Thyroid gland (tissue), 4 donors: ENCODE data around the gene RAB30. TPM values are rescaled to one million over a fixed set of nuclear protein-coding genes. Genes with fewer than 3 reads are reported as not detected.
A peak's percentile ranks its signal among the peaks of the same experiment; 100 is the strongest.

Experiments used
- DNase-seq, 2 donors: peaks; one replicate each; pipeline ENCODE4 v3.0.0-alpha.2; 2019
- H3K27ac ChIP-seq, 3 donors: fragments of 200-600 bp; sonication (generic); 1 replicate in 2 of 3; 2 replicates in 1 of 3; pipeline ENCODE4 v1.5.1; 2016 to 2019; ENCODE audit warnings: mild to moderate bottlenecking in 1 of 3, moderate library complexity in 1 of 3
- H3K27me3 ChIP-seq: fragments of 200-600 bp; sonication (generic); one replicate; pipeline ENCODE4 v1.5.1; 2019
- H3K36me3 ChIP-seq, 2 donors: fragments of 200-600 bp; sonication (generic); one replicate each; pipeline ENCODE4 v1.5.1; 2016 to 2019
- H3K4me1 ChIP-seq, 2 donors: fragments of 200-600 bp; sonication (generic); one replicate each; pipeline ENCODE4 v1.5.1; 2017 to 2019
- H3K4me3 ChIP-seq, 3 donors: fragments of 200-600 bp; sonication (generic); replicated peaks in 1 of 3; 1 replicate in 2 of 3; 2 replicates in 1 of 3; pipeline ENCODE4 v1.5.1; 2016; ENCODE audit warnings: mild to moderate bottlenecking in 1 of 3
- H3K9me3 ChIP-seq: fragments of 200-600 bp; sonication (generic); one replicate; pipeline ENCODE4 v1.5.1; 2017
- POLR2A ChIP-seq, 2 donors: fragments of 450-650 bp; IDR thresholded peaks; one replicate each; pipeline ENCODE4 v1.6.1; 2017; ENCODE audit warnings: antibody characterized with exemption in 2 of 2, mild to moderate bottlenecking in 2 of 2, moderate library complexity in 1 of 2
- WGBS, 2 donors: methylation state at CpG; one replicate each; pipeline ENCODE4 v1.1.5; 2017; 5-methylcytosine and 5-hydroxymethylcytosine counted together
- intact Hi-C: fragments of 100-400 bp; cut with DNase I; formaldehyde crosslinking; loops from one replicate; pipeline ENCODE4 v1.15.1; 2023
- total RNA-seq, 4 donors: library from RNA; depleted of rRNA; stranded (reverse); fragments of >200 nt; gene quantifications; one replicate each; pipeline ENCODE4 v1.2.3, GENCODE V29; 2016
- TF ChIP-seq, protein P1 (sequence below), 6 experiments: fragments of 200-600 bp in 3 of 6; fragments of 450-650 bp in 3 of 6; sonication (generic) in 3 of 6; IDR thresholded peaks; one replicate each; pipeline ENCODE4 v1.5.1; 2016 to 2019; ENCODE audit warnings: antibody characterized with exemption in 6 of 6, mild to moderate bottlenecking in 2 of 6, inconsistent platforms in 1 of 6, moderate library complexity in 1 of 6

RAB30 gene
- total RNA-seq, 4 donors from 2014 or later, result 12.0 to 30.0 (median 22.8) TPM

- H3K4me1 ChIP-seq, result peaks cover 29 to 38% of the 10 kb centered on the region in 2 donors
- intact Hi-C loops, result loop anchor here (10.0 kb wide), 2 partner anchors 82 to 168 kb away; partner anchors contain the start of genes DDIAS, PCF11 and PRCP
- peak overlapping the region; percentile 71 to 93 (median 87) for H3K27ac ChIP-seq
- no peaks in the 10 kb centered on the region for H3K27me3 ChIP-seq
- DNase-seq, result no peak
- no peak for TF ChIP-seq POLR2A (IDR thresholded peaks at IDR 0.05)
- TF ChIP-seq, protein P1, sequence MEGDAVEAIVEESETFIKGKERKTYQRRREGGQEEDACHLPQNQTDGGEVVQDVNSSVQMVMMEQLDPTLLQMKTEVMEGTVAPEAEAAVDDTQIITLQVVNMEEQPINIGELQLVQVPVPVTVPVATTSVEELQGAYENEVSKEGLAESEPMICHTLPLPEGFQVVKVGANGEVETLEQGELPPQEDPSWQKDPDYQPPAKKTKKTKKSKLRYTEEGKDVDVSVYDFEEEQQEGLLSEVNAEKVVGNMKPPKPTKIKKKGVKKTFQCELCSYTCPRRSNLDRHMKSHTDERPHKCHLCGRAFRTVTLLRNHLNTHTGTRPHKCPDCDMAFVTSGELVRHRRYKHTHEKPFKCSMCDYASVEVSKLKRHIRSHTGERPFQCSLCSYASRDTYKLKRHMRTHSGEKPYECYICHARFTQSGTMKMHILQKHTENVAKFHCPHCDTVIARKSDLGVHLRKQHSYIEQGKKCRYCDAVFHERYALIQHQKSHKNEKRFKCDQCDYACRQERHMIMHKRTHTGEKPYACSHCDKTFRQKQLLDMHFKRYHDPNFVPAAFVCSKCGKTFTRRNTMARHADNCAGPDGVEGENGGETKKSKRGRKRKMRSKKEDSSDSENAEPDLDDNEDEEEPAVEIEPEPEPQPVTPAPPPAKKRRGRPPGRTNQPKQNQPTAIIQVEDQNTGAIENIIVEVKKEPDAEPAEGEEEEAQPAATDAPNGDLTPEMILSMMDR (IDR thresholded peaks at IDR 0.05), result no peak
- peak overlapping the region; percentile 38 to 66 (median 56) for H3K4me3 ChIP-seq
- no peaks in the 10 kb centered on the region for H3K9me3 ChIP-seq
- no peaks in the 10 kb centered on the region for H3K36me3 ChIP-seq
- 14% methylated on average over 31 of the region's 31 CpGs for WGBS, 2 donors
These were observed 899 bp upstream of the RAB30 start for GRCh38 chr11:83072350-83073242.

GRCh38 chr11:83070731-83071566 lies 748 bp downstream of the RAB30 start:
- H3K4me1 ChIP-seq, result peaks cover 29 to 38% of the 10 kb centered on the region in 2 donors
- peak overlapping the region; percentile 22 to 51 (median 38) for H3K4me3 ChIP-seq
- no peaks in the 10 kb centered on the region for H3K9me3 ChIP-seq
- H3K36me3 ChIP-seq, result no peaks in the 10 kb centered on the region
- intact Hi-C loops, result loop anchor here (10.0 kb wide), 2 partner anchors 84 to 166 kb away; partner anchors contain the start of genes DDIAS, PCF11 and PRCP
- H3K27me3 ChIP-seq, result no peaks in the 10 kb centered on the region
- TF ChIP-seq POLR2A (IDR thresholded peaks at IDR 0.05), result no peak
- TF ChIP-seq, protein P1 (IDR thresholded peaks at IDR 0.05), result no peak
- WGBS, 2 donors, result 1 to 2% methylated on average over 22 of the region's 22 CpGs
- H3K27ac ChIP-seq, result peak overlapping the region; percentile 71 to 94 (median 93)
- DNase-seq, result peak; percentile 69 to 74

- Histone ChIP-seq H3K4me1 (peaks cover 29 to 38% of the 10 kb centered on the region in 2 donors), H3K27ac (peak overlapping the region; percentile 71 to 94 (median 93)), H3K27me3 (no peaks in the 10 kb centered on the region), H3K36me3 (no peaks in the 10 kb centered on the region), H3K4me3 (peak overlapping the region in 2 of 3 donors; percentile 22 to 51), H3K9me3 (no peaks in the 10 kb centered on the region)
- WGBS, 2 donors, result 67% methylated on average over 3 of the region's 3 CpGs
- TF ChIP-seq, protein P1 (IDR thresholded peaks at IDR 0.05), result no peak
- TF ChIP-seq POLR2A (IDR thresholded peaks at IDR 0.05), result no peak
- intact Hi-C loops, result loop anchor here (10.0 kb wide), 2 partner anchors 85 to 165 kb away; partner anchors contain the start of genes DDIAS, PCF11 and PRCP
- DNase-seq, result peak; percentile 20 to 24
These were observed 1.5 kb downstream of the RAB30 start for GRCh38 chr11:83070044-83070701.

DNA sequence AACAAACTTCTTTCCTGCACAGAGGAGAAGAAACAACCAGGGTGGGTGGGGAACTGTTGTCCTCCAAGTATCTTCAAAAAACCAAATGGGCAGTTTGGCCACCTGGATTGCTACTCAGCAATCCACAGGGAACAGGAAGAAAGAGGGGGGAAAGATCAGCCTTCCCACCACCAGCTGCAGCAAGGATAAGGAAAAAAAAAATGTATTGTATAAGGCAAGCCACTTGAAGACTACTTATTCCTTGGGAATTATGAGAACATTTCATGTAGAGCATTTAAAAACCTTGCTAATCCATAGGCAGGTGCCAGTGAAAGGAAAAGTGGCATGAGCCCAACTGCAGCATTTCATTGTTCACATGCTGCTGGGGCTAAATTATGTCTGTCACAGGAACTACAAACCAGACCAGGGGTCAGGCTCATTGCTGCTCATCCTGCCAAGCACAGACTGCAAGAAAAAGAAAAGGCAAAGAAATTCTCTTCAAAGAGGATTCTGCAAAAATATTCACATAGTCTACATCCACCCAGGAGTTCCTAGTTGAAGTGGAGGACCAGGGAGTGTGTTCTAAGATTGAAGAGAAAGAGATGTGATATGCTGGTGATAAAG lies 2.2 kb downstream of the RAB30 start:
- H3K27ac ChIP-seq, result peak overlapping the region in 2 of 3 donors; percentile 16 to 93
- no peaks in the 10 kb centered on the region for H3K27me3 ChIP-seq
- intact Hi-C loops, result loop anchor here (10.0 kb wide), 2 partner anchors 85 to 165 kb away; partner anchors contain the start of genes DDIAS, PCF11 and PRCP
- no peak for DNase-seq
- H3K4me3 ChIP-seq, result no peak overlapping the region
- no peaks in the 10 kb centered on the region for H3K9me3 ChIP-seq
- TF ChIP-seq, protein P1 (IDR thresholded peaks at IDR 0.05), result no peak
- TF ChIP-seq POLR2A (IDR thresholded peaks at IDR 0.05), result no peak
- peaks cover 29 to 36% of the 10 kb centered on the region in 2 donors for H3K4me1 ChIP-seq
- no peaks in the 10 kb centered on the region for H3K36me3 ChIP-seq
